Loucy (cell line): ENCODE results near the gene CAMK1G.

Experiments
- H2AFZ ChIP-seq: fragments of 200-600 bp; sonication (generic); 2 replicates; pipeline ENCODE4 v1.6.0; 2016; ENCODE audit warnings: antibody characterized with exemption, mild to moderate bottlenecking, low read length, moderate library complexity
- H3F3A ChIP-seq: fragments of 200-600 bp; 2 replicates; pipeline ENCODE4 v1.6.0; 2016; ENCODE audit warnings: antibody characterized with exemption, low read depth, mild to moderate bottlenecking
- H3K27me3 ChIP-seq: fragments of 200-600 bp; sonication (generic); 2 replicates; pipeline ENCODE4 v1.6.1; 2014; ENCODE audit warnings: low read length, mild to moderate bottlenecking; ENCODE audit not compliant: insufficient read depth, poor library complexity, severe bottlenecking
- H3K36me3 ChIP-seq: fragments of 200-600 bp; sonication (generic); 2 replicates; pipeline ENCODE4 v1.6.1; 2016; ENCODE audit warnings: low read length; ENCODE audit not compliant: insufficient read depth
- H3K4me1 ChIP-seq: fragments of 200-600 bp; sonication (generic); 2 replicates; pipeline ENCODE4 v1.5.1; 2014; ENCODE audit warnings: low read length, mild to moderate bottlenecking; ENCODE audit not compliant: insufficient read depth, poor library complexity, severe bottlenecking
- H3K4me2 ChIP-seq: fragments of 200-600 bp; sonication (generic); 2 replicates; pipeline ENCODE4 v1.6.0; 2014; ENCODE audit warnings: antibody characterized with exemption, low read length, low read depth, mild to moderate bottlenecking; ENCODE audit not compliant: poor library complexity, severe bottlenecking
- H3K4me3 ChIP-seq: fragments of 200-600 bp; sonication (generic); 2 replicates; pipeline ENCODE4 v1.5.1; 2014; ENCODE audit warnings: low read length, mild to moderate bottlenecking, mixed read lengths; ENCODE audit not compliant: poor library complexity, severe bottlenecking
- H3K79me2 ChIP-seq: fragments of 200-600 bp; sonication (generic); 2 replicates; pipeline ENCODE4 v1.6.1; 2014; ENCODE audit warnings: low read length; ENCODE audit not compliant: insufficient read depth
- H3K9ac ChIP-seq: fragments of 200-600 bp; sonication (generic); 2 replicates; pipeline ENCODE4 v1.6.0; 2014; ENCODE audit warnings: mild to moderate bottlenecking, low read depth, low read length, moderate library complexity; ENCODE audit not compliant: poor library complexity, severe bottlenecking
- H3K9me2 ChIP-seq: fragments of 200-600 bp; sonication (generic); replicated peaks from 2 replicates; pipeline ENCODE4 v1.6.1; 2016; ENCODE audit warnings: low read depth, low read length, mixed read lengths
- H3K9me3 ChIP-seq: fragments of 200-600 bp; sonication (generic); 2 replicates; pipeline ENCODE4 v1.6.1; 2014; ENCODE audit warnings: mild to moderate bottlenecking, antibody characterized with exemption, low read length, low read depth; ENCODE audit not compliant: insufficient read depth
- H4K20me1 ChIP-seq: fragments of 200-600 bp; sonication (generic); 2 replicates; pipeline ENCODE4 v1.6.0; 2014; ENCODE audit warnings: antibody characterized with exemption, low read length, mild to moderate bottlenecking; ENCODE audit not compliant: insufficient read depth, poor library complexity, severe bottlenecking
- CTCF ChIP-seq: fragments of 200-600 bp; sonication (generic); conservative IDR thresholded peaks from 2 replicates; pipeline ENCODE4 v1.5.1; 2014; ENCODE audit warnings: mild to moderate bottlenecking, antibody characterized with exemption, low read length
- EZH2phosphoT487 ChIP-seq: fragments of 200-600 bp; IDR thresholded peaks from 2 replicates; pipeline ENCODE4 v1.6.1; 2018; ENCODE audit warnings: antibody characterized with exemption, mild to moderate bottlenecking, moderate library complexity, borderline replicate concordance

CAMK1G gene

GRCh38 chr1:209600541-209600940 lies 17.0 kb downstream of the CAMK1G start:
- Histone ChIP-seq H3K9me3 (no peaks in the 10 kb centered on the region), H3K4me1 (no peaks in the 10 kb centered on the region), H2AFZ (no peak overlapping the region), H3K4me2 (no peak overlapping the region), H3K27me3 (no peaks in the 10 kb centered on the region), H3K9ac (no peak overlapping the region), H3K36me3 (no peaks in the 10 kb centered on the region), H4K20me1 (no peaks in the 10 kb centered on the region), H3K79me2 (no peaks in the 10 kb centered on the region), H3K4me3 (no peak overlapping the region), H3F3A (no peaks in the 10 kb centered on the region), H3K9me2 (no peaks in the 10 kb centered on the region)
- TF ChIP-seq EZH2phosphoT487 (no peak), CTCF (no peak)

GRCh38 chr1:209601809-209602657 lies 18.5 kb downstream of the CAMK1G start:
- H3K9ac ChIP-seq: no peak overlapping the region
- no peaks in the 10 kb centered on the region for H3F3A ChIP-seq
- H3K4me3 ChIP-seq: no peak overlapping the region
- H3K79me2 ChIP-seq: no peaks in the 10 kb centered on the region
- H3K9me3 ChIP-seq: no peaks in the 10 kb centered on the region
- no peaks in the 10 kb centered on the region for H3K9me2 ChIP-seq
- no peaks in the 10 kb centered on the region for H3K4me1 ChIP-seq
- H3K27me3 ChIP-seq: no peaks in the 10 kb centered on the region
- no peaks in the 10 kb centered on the region for H4K20me1 ChIP-seq
- H3K36me3 ChIP-seq: no peaks in the 10 kb centered on the region
- TF ChIP-seq CTCF (peak; percentile 78), EZH2phosphoT487 (no peak)
- no peak overlapping the region for H3K4me2 ChIP-seq
- H2AFZ ChIP-seq: peak overlapping the region; percentile 63; the same call in 1 of the 2 replicates

GRCh38 chr1:209603877-209604276 lies 20.4 kb downstream of the CAMK1G start:
- no peaks in the 10 kb centered on the region for H3K36me3 ChIP-seq
- H3K27me3 ChIP-seq: no peaks in the 10 kb centered on the region
- H3K9me2 ChIP-seq: no peaks in the 10 kb centered on the region
- no peaks in the 10 kb centered on the region for H3K9me3 ChIP-seq
- H3K4me3 ChIP-seq: no peak overlapping the region
- H4K20me1 ChIP-seq: no peaks in the 10 kb centered on the region
- no peak for TF ChIP-seq EZH2phosphoT487
- no peak for TF ChIP-seq CTCF
- H3K4me1 ChIP-seq: no peaks in the 10 kb centered on the region
- H3K4me2 ChIP-seq: no peak overlapping the region
- H3K9ac ChIP-seq: no peak overlapping the region
- no peaks in the 10 kb centered on the region for H3K79me2 ChIP-seq
- H3F3A ChIP-seq: no peaks in the 10 kb centered on the region
- no peak overlapping the region for H2AFZ ChIP-seq
